PC-3 (cell line): ENCODE data around the gene CDK4. TPM values are rescaled to one million over a fixed set of nuclear protein-coding genes. Genes with fewer than 3 reads are reported as not detected.

ENCODE experiments used
- ATAC-seq: fragments of 200-7000 bp; cut with Tn5 transposase; 2 replicates; pipeline ENCODE4 v1.9.1; 2020; ENCODE audit warnings: mild to moderate bottlenecking, moderate library complexity
- BruUV-seq: library from RNA; stranded (reverse); fragments of 400-500 nt; replicated peaks from 2 replicates; lab custom pipeline; 2021; lab: Mats Ljungman, UMichigan
- CTCF ChIA-PET: fragments of 300-600 bp; sonication (Branson Sonifier 250); formaldehyde crosslinking; loops from one replicate; lab custom pipeline; 2022; ENCODE audit warnings: antibody characterized with exemption; lab: Charles Lee
- POLR2A ChIA-PET: fragments of 300-600 bp; sonication (Branson Sonifier 250); formaldehyde crosslinking; loops from one replicate; lab custom pipeline; 2022; ENCODE audit warnings: antibody characterized with exemption; ENCODE audit not compliant: unreplicated experiment; lab: Charles Lee
- DNase-seq: peaks from one replicate; pipeline ENCODE4 v3.0.0-alpha.2; 2015
- H2AFZ ChIP-seq: fragments of 300-600 bp; sonication (generic); 2 replicates; pipeline ENCODE4 v1.6.0; 2016; ENCODE audit warnings: antibody characterized with exemption, low read length
- H3F3A ChIP-seq: fragments of 300-600 bp; sonication (generic); one replicate; pipeline ENCODE4 v1.6.0; 2017; ENCODE audit warnings: antibody characterized with exemption, low read length, control low read depth, mild to moderate bottlenecking; ENCODE audit not compliant: unreplicated experiment
- H3K27ac ChIP-seq: fragments of 300-600 bp; sonication (generic); 2 replicates; pipeline ENCODE4 v1.5.1; 2016; ENCODE audit warnings: mild to moderate bottlenecking, low read length
- H3K27me3 ChIP-seq: fragments of 300-600 bp; sonication (generic); 2 replicates; pipeline ENCODE4 v1.6.1; 2016; ENCODE audit warnings: low read length, mixed read lengths
- H3K36me3 ChIP-seq: fragments of 300-600 bp; sonication (generic); 2 replicates; pipeline ENCODE4 v1.6.1; 2016; ENCODE audit warnings: low read depth, mixed run types, low read length, mixed read lengths
- H3K4me1 ChIP-seq: fragments of 300-600 bp; sonication (generic); 2 replicates; pipeline ENCODE4 v1.5.1; 2016; ENCODE audit warnings: low read length; ENCODE audit not compliant: insufficient read depth
- H3K4me2 ChIP-seq: fragments of 300-600 bp; sonication (generic); 2 replicates; pipeline ENCODE4 v1.6.0; 2016; ENCODE audit warnings: low read length
- H3K4me3 ChIP-seq: fragments of 300-600 bp; sonication (generic); 2 replicates; pipeline ENCODE4 v1.5.1; 2016; ENCODE audit warnings: mild to moderate bottlenecking, low read length, mixed read lengths
- H3K79me2 ChIP-seq: fragments of 300-600 bp; sonication (generic); 2 replicates; pipeline ENCODE4 v1.6.1; 2017; ENCODE audit warnings: low read length, mixed read lengths
- H3K9ac ChIP-seq: fragments of 300-600 bp; sonication (generic); 2 replicates; pipeline ENCODE4 v1.6.0; 2016; ENCODE audit warnings: mild to moderate bottlenecking, low read length
- H3K9me2 ChIP-seq: fragments of 300-600 bp; sonication (generic); replicated peaks from 2 replicates; pipeline ENCODE4 v1.6.1; 2016; ENCODE audit warnings: mixed run types, low read length, mixed read lengths
- H3K9me3 ChIP-seq: fragments of 300-600 bp; sonication (generic); 2 replicates; pipeline ENCODE4 v1.6.1; 2016; ENCODE audit warnings: low read length, mixed read lengths
- H4K20me1 ChIP-seq: fragments of 300-600 bp; sonication (generic); 2 replicates; pipeline ENCODE4 v1.6.1; 2016; ENCODE audit warnings: low read length, mixed read lengths
- CTCF ChIP-seq: fragments of 300-600 bp; sonication (generic); conservative IDR thresholded peaks from 2 replicates; pipeline ENCODE4 v1.5.1; 2017; ENCODE audit warnings: antibody characterized with exemption, low read depth, mild to moderate bottlenecking, low read length
- EZH2 ChIP-seq: fragments of 300-600 bp; sonication (generic); IDR thresholded peaks from one replicate; pipeline ENCODE4 v1.6.1; 2017; ENCODE audit warnings: antibody characterized with exemption, mild to moderate bottlenecking, low read length; ENCODE audit not compliant: unreplicated experiment
- EZH2phosphoT487 ChIP-seq: fragments of 300-600 bp; sonication (generic); IDR thresholded peaks from 2 replicates; pipeline ENCODE4 v1.6.1; 2018; ENCODE audit warnings: mild to moderate bottlenecking, antibody characterized with exemption, low read length, borderline replicate concordance
- intact Hi-C: fragments of 100-400 bp; cut with micrococcal nuclease; formaldehyde crosslinking; loops from 2 replicates; pipeline ENCODE4 v1.9.0; 2023
- total RNA-seq: library from RNA; depleted of rRNA; stranded (reverse); fragments of >200 nt; gene quantifications from 2 replicates; pipeline ENCODE4 v1.2.3, GENCODE V29; 2014

CDK4 gene
- total RNA-seq, 1 experiment from 2014 or later, result 212 TPM

- Histone ChIP-seq H4K20me1 (no peaks in the 10 kb centered on the region), H2AFZ (no peak overlapping the region), H3K4me2 (no peak overlapping the region), H3K36me3 (no peaks in the 10 kb centered on the region), H3K9me2 (no peaks in the 10 kb centered on the region), H3K4me3 (no peak overlapping the region), H3K9ac (no peak overlapping the region), H3K27me3 (peaks cover 46% of the 10 kb centered on the region), H3K27ac (no peak overlapping the region), H3K79me2 (no peaks in the 10 kb centered on the region), H3F3A (no peaks in the 10 kb centered on the region), H3K9me3 (no peaks in the 10 kb centered on the region), H3K4me1 (peaks cover 17% of the 10 kb centered on the region)
- intact Hi-C loops, result no loop called here
- ChIA-PET POLR2A (interaction anchor here (0.6 kb wide), 1 partner anchor 10 kb away, joined by 3 read pairs; no protein-coding TSS in a partner anchor), CTCF (interaction anchor here (0.7 kb wide), 1 partner anchor 123 kb away, joined by 3 read pairs; the partner anchor contains the start of gene ARHGEF25)
- DNase-seq (no peak), ATAC-seq (no peak)
- BruUV-seq, result no TSS peak
- TF ChIP-seq EZH2 (no peak), CTCF (no peak), EZH2phosphoT487 (no peak)
Measured at GRCh38 chr12:57734591-57734990, 17.5 kb downstream of the CDK4 start.

GRCh38 chr12:57733928-57734327 lies 18.2 kb downstream of the CDK4 start:
- Histone ChIP-seq H3K27ac (no peak overlapping the region), H3K79me2 (no peaks in the 10 kb centered on the region), H3K4me1 (peaks cover 17% of the 10 kb centered on the region), H4K20me1 (no peaks in the 10 kb centered on the region), H3K27me3 (peaks cover 39% of the 10 kb centered on the region), H3F3A (no peaks in the 10 kb centered on the region), H3K9me2 (no peaks in the 10 kb centered on the region), H3K36me3 (no peaks in the 10 kb centered on the region), H3K4me2 (no peak overlapping the region), H3K4me3 (no peak overlapping the region), H3K9ac (no peak overlapping the region), H3K9me3 (no peaks in the 10 kb centered on the region), H2AFZ (no peak overlapping the region)
- BruUV-seq, result no TSS peak
- no peak for TF ChIP-seq EZH2
- TF ChIP-seq CTCF, result no peak
- TF ChIP-seq EZH2phosphoT487, result no peak
- ATAC-seq (no peak), DNase-seq (no peak)
- POLR2A ChIA-PET, result no interaction called here
- CTCF ChIA-PET, result no interaction called here
- intact Hi-C loops, result no loop called here

GRCh38 chr12:57732726-57733593 lies 19.1 kb downstream of the CDK4 start:
- CTCF ChIA-PET, result no interaction called here
- intact Hi-C loops, result no loop called here
- H3K9me2 ChIP-seq, result no peaks in the 10 kb centered on the region

More at GRCh38 chr12:57732726-57733593, 19.1 kb downstream of the CDK4 start:
- Histone ChIP-seq H3K36me3 (no peaks in the 10 kb centered on the region), H3F3A (no peaks in the 10 kb centered on the region), H4K20me1 (no peaks in the 10 kb centered on the region), H3K27ac (no peak overlapping the region), H2AFZ (no peak overlapping the region), H3K4me1 (peaks cover 17% of the 10 kb centered on the region), H3K27me3 (peaks cover 33% of the 10 kb centered on the region), H3K4me3 (no peak overlapping the region), H3K79me2 (no peaks in the 10 kb centered on the region), H3K9ac (no peak overlapping the region), H3K9me3 (no peaks in the 10 kb centered on the region), H3K4me2 (no peak overlapping the region)
- no peak for ATAC-seq
- no peak for TF ChIP-seq EZH2phosphoT487
- no peak for TF ChIP-seq CTCF
- TF ChIP-seq EZH2, result no peak
- no TSS peak for BruUV-seq
- no peak for DNase-seq
- POLR2A ChIA-PET, result no interaction called here
